Keratinocyte (primary cell): Measurements from ENCODE around the gene ST8SIA2.

Experiments
- CTCF ChIP-seq, 3 experiments: IDR thresholded peaks in 1 of 3; conservative IDR thresholded peaks in 1 of 3; optimal IDR thresholded peaks in 1 of 3; 2 replicates in 2 of 3; 3 replicates in 1 of 3; pipeline versions ENCODE3 to v1.5.1; 2011; ENCODE audit warnings: low read length in 3 of 3, mild to moderate bottlenecking in 3 of 3, moderate library complexity in 2 of 3, control low read depth in 1 of 3, inconsistent platforms in 1 of 3; ENCODE audit not compliant: insufficient read depth in 2 of 3; ENCODE audit errors: extremely low read depth in 1 of 3
- EZH2 ChIP-seq: IDR thresholded peaks from one replicate; pipeline ENCODE4 v1.6.1; 2012; ENCODE audit warnings: inconsistent platforms, mild to moderate bottlenecking, low read length, moderate library complexity

- TF ChIP-seq CTCF (optimal IDR thresholded peaks at IDR 0.05 in 1 of 3, IDR thresholded peaks at IDR 0.05 in 1 of 3, conservative IDR thresholded peaks at IDR 0.05 in 1 of 3; ENCODE audit: extremely low read depth in 1 of 3, insufficient read depth in 2 of 3, low read length in 3 of 3) = no peak
- no peak for TF ChIP-seq EZH2
These were observed 86.7 kb downstream of the ST8SIA2 start for GRCh38 chr15:92480361-92480760.
